Measurements from ENCODE around the gene SETBP1.

Gene SETBP1

DNA sequence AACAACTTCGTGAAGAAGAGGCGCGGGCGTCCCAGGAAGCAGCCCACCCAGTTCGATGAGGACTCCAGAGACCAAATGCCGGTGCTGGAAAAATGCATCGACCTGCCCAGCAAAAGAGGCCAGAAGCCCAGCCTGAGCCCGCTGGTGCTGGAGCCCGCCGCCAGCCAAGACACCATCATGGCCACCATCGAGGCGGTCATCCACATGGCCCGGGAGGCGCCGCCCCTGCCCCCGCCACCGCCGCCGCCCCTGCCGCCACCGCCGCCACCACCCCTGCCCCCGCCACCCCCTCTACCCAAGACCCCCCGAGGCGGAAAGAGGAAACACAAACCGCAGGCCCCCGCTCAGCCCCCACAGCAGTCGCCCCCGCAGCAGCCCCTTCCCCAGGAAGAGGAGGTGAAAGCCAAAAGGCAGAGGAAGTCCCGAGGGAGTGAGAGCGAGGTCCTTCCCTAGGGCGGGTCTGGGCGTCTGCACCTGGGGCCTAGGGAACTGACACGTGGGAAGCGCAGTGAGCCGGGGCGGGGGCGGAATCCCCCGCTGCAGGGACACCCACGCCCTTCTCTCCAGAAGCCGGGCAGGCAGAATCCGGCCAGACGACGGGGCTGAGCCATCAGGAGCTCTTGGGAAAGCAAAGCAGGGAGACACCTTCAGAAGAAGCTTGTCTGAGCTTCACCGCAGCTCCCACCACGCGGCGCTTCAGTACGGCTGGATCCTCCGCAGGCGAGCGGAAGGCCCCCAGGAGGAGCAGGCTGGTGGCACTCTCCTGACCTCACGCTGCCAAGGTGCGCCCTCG, 382.8 kb downstream of the SETBP1 start:
- H3K4me3 ChIP-seq (ENCODE audit: low read length in 2 of 2), result no peak overlapping the region
- peaks cover 0 to 14% of the 10 kb centered on the region in 2 donors for H3K36me3 ChIP-seq (ENCODE audit: control insufficient read depth in 2 of 2, insufficient read depth in 2 of 2, low read length in 2 of 2)
- H3K9me3 ChIP-seq (ENCODE audit: control insufficient read depth in 2 of 2, low read length in 2 of 2), result no peaks in the 10 kb centered on the region
- H3K9ac ChIP-seq (ENCODE audit: low read length in 2 of 2), result no peak overlapping the region
- H3K27me3 ChIP-seq (ENCODE audit: control insufficient read depth in 1 of 2, insufficient read depth in 2 of 2, low read length in 2 of 2), result no peaks in the 10 kb centered on the region
- peaks cover 3% of the 10 kb centered on the region for H3K4me1 ChIP-seq (ENCODE audit: control insufficient read depth, insufficient read depth, low read length)
- H3K27ac ChIP-seq (ENCODE audit: low read length), result no peak overlapping the region

DNA sequence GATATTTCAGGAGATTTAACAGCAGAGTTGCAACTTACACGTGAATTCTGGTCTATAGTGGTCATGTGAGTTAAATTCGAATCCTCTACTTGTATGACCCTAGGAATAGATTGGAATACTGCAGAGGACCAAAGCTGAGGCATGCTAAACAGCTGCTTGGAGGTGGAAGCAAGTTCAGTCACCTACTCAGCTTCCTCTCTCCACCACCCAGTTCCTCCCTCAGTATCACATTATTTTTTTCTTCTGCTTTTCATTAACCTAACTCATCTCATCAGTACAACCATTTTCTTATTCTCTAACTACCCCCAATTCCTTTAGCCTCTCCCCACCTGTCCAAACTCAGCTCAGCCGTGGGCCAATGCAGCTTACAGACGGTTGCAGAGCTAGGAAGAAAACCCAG, 385.5 kb downstream of the SETBP1 start:
- Histone ChIP-seq H3K27ac (ENCODE audit: low read length) (no peak overlapping the region), H3K4me1 (ENCODE audit: control insufficient read depth, insufficient read depth, low read length) (peaks cover 3% of the 10 kb centered on the region), H3K36me3 (ENCODE audit: control insufficient read depth in 2 of 2, insufficient read depth in 2 of 2, low read length in 2 of 2) (peaks cover 0 to 14% of the 10 kb centered on the region in 2 donors), H3K4me3 (ENCODE audit: low read length in 2 of 2) (no peak overlapping the region), H3K9ac (ENCODE audit: low read length in 2 of 2) (no peak overlapping the region), H3K27me3 (ENCODE audit: control insufficient read depth in 1 of 2, insufficient read depth in 2 of 2, low read length in 2 of 2) (no peaks in the 10 kb centered on the region), H3K9me3 (ENCODE audit: control insufficient read depth in 2 of 2, low read length in 2 of 2) (no peaks in the 10 kb centered on the region)

DNA sequence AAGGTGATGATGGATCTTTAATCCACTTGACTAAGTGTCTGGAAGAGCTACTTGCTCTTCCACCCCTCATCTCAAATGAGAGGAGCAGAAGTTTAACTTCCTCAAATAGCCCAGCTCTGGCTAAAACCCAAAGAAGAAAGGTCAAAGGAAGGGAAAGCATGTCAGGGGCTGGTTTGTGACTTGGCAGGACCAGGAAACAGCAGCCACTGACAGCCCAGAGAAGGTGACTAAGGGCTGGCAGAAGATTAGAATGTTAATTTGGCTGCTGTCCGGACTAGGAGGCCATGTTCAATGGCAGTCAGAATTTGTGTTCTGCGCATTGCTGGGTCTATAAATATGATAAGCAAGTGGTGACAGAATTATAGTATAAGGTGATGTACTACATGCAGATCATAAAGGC, 386.2 kb downstream of the SETBP1 start:
- H3K4me3 ChIP-seq (ENCODE audit: low read length in 2 of 2), result no peak overlapping the region
- H3K9ac ChIP-seq (ENCODE audit: low read length in 2 of 2), result no peak overlapping the region
- H3K27ac ChIP-seq (ENCODE audit: low read length), result no peak overlapping the region
- no peaks in the 10 kb centered on the region for H3K27me3 ChIP-seq (ENCODE audit: control insufficient read depth in 1 of 2, insufficient read depth in 2 of 2, low read length in 2 of 2)
- H3K36me3 ChIP-seq (ENCODE audit: control insufficient read depth in 2 of 2, insufficient read depth in 2 of 2, low read length in 2 of 2), result peaks cover 0 to 14% of the 10 kb centered on the region in 2 donors
- H3K9me3 ChIP-seq (ENCODE audit: control insufficient read depth in 2 of 2, low read length in 2 of 2), result no peaks in the 10 kb centered on the region
- peaks cover 3% of the 10 kb centered on the region for H3K4me1 ChIP-seq (ENCODE audit: control insufficient read depth, insufficient read depth, low read length)

DNA sequence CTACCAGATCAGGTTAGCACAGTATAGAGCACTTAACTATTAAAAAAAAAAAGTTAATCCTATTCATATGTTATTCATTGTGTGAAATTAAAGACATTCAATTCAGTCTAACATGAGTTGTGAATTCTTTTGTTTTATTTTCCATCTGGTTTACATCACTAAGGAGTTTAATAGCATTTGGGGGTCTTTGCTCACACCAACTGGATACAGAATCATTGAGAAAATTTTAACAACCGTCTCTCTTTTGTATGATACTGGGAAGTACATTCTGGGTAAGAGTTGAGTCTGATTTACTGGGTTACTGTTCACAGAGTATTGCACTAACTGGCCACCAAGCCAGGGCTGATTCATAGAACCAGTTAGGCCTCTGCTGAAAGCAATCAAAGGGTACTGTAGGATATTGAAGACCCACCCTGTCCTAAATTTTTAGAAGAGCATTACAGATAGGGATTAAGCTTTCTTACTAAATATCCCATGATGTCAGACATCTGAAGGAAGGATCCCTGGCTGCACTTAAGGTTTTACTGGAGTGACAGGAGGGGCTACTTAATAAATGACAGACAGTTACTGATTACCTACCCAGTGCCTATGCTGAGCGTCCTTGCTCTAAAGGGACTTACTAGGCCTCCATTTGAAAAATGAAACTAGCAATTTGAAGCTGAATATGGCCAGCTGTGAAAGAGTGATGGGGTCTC, 387.9 kb downstream of the SETBP1 start:
- H3K4me3 ChIP-seq (ENCODE audit: low read length in 2 of 2), result no peak overlapping the region
- H3K9ac ChIP-seq (ENCODE audit: low read length in 2 of 2), result no peak overlapping the region
- H3K9me3 ChIP-seq (ENCODE audit: control insufficient read depth in 2 of 2, low read length in 2 of 2), result no peaks in the 10 kb centered on the region
- H3K4me1 ChIP-seq (ENCODE audit: control insufficient read depth, insufficient read depth, low read length), result peaks cover 3% of the 10 kb centered on the region
- no peaks in the 10 kb centered on the region for H3K27me3 ChIP-seq (ENCODE audit: control insufficient read depth in 1 of 2, insufficient read depth in 2 of 2, low read length in 2 of 2)
- peaks cover 0 to 6% of the 10 kb centered on the region in 2 donors for H3K36me3 ChIP-seq (ENCODE audit: control insufficient read depth in 2 of 2, insufficient read depth in 2 of 2, low read length in 2 of 2)
- H3K27ac ChIP-seq (ENCODE audit: low read length), result no peak overlapping the region

DNA sequence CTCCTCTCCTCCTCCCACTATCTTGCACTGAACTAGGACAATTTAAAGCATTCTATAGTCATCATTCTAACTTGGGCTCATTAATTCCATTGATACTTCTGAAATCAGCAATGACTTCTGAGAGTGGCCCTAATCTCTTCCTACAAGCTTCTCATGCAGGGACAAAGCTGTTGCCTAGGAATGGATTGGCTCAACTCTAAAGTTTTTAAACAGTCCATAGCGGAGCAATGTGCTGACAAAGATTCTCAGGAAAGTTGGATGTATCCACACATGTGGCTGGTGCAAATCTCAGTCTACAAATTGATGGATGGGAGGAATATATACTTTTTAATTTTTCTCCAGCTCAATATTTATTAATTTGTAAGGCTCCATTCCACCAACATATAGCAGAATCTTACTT, 388.9 kb downstream of the SETBP1 start:
- Histone ChIP-seq H3K4me3 (ENCODE audit: low read length in 2 of 2) (no peak overlapping the region), H3K27me3 (ENCODE audit: control insufficient read depth in 1 of 2, insufficient read depth in 2 of 2, low read length in 2 of 2) (no peaks in the 10 kb centered on the region), H3K9me3 (ENCODE audit: control insufficient read depth in 2 of 2, low read length in 2 of 2) (no peaks in the 10 kb centered on the region), H3K9ac (ENCODE audit: low read length in 2 of 2) (no peak overlapping the region), H3K36me3 (ENCODE audit: control insufficient read depth in 2 of 2, insufficient read depth in 2 of 2, low read length in 2 of 2) (peaks cover 0 to 2% of the 10 kb centered on the region in 2 donors), H3K4me1 (ENCODE audit: control insufficient read depth, insufficient read depth, low read length) (peaks cover 3% of the 10 kb centered on the region), H3K27ac (ENCODE audit: low read length) (no peak overlapping the region)

DNA sequence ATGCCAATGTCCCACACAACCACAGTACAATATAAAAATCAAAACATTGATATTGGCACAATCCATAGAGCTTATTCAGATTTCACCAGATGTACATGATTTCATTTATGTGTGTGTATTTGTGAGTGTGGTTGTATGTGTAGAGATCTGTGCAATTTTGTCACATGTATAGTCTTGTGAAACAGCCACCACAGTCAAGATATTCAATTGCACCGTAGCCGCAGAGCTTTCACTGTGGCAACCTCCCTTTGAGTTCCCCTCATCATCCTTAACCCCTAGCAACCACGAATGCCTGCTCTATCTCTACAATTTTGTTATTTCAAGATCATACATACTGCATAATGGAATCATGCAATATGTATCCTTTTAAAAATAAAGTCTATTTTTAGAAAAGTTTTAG, 391.3 kb downstream of the SETBP1 start:
- Histone ChIP-seq H3K9ac (ENCODE audit: low read length in 2 of 2) (no peak overlapping the region), H3K27ac (ENCODE audit: low read length) (no peak overlapping the region), H3K27me3 (ENCODE audit: control insufficient read depth in 1 of 2, insufficient read depth in 2 of 2, low read length in 2 of 2) (no peaks in the 10 kb centered on the region), H3K4me3 (ENCODE audit: low read length in 2 of 2) (no peak overlapping the region), H3K9me3 (ENCODE audit: control insufficient read depth in 2 of 2, low read length in 2 of 2) (no peaks in the 10 kb centered on the region), H3K36me3 (ENCODE audit: control insufficient read depth in 2 of 2, insufficient read depth in 2 of 2, low read length in 2 of 2) (no peaks in the 10 kb centered on the region), H3K4me1 (ENCODE audit: control insufficient read depth, insufficient read depth, low read length) (peaks cover under 1% of the 10 kb centered on the region)

DNA sequence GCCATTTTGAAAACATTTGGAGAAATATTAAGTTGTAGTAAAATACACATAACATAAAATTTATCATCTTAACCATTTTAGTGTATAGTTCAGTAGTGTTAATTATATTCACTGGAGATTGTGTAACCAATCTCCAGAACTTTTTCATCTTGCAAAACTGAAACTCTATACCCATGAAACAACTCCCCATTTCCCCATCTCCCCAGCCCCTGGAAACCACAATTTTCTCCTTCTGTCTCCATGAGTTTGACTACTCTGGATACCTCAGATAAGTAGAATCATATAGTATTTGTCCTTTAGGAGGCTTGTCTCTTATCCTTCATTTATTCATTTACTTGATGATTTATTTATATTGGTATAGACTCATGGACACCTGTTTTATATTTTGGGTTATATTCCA, 392.9 kb downstream of the SETBP1 start:
- Histone ChIP-seq H3K27ac (ENCODE audit: low read length) (no peak overlapping the region), H3K4me1 (ENCODE audit: control insufficient read depth, insufficient read depth, low read length) (no peaks in the 10 kb centered on the region), H3K4me3 (ENCODE audit: low read length in 2 of 2) (no peak overlapping the region), H3K9me3 (ENCODE audit: control insufficient read depth in 2 of 2, low read length in 2 of 2) (no peaks in the 10 kb centered on the region), H3K9ac (ENCODE audit: low read length in 2 of 2) (no peak overlapping the region), H3K27me3 (ENCODE audit: control insufficient read depth in 1 of 2, insufficient read depth in 2 of 2, low read length in 2 of 2) (no peaks in the 10 kb centered on the region), H3K36me3 (ENCODE audit: control insufficient read depth in 2 of 2, insufficient read depth in 2 of 2, low read length in 2 of 2) (no peaks in the 10 kb centered on the region)

DNA sequence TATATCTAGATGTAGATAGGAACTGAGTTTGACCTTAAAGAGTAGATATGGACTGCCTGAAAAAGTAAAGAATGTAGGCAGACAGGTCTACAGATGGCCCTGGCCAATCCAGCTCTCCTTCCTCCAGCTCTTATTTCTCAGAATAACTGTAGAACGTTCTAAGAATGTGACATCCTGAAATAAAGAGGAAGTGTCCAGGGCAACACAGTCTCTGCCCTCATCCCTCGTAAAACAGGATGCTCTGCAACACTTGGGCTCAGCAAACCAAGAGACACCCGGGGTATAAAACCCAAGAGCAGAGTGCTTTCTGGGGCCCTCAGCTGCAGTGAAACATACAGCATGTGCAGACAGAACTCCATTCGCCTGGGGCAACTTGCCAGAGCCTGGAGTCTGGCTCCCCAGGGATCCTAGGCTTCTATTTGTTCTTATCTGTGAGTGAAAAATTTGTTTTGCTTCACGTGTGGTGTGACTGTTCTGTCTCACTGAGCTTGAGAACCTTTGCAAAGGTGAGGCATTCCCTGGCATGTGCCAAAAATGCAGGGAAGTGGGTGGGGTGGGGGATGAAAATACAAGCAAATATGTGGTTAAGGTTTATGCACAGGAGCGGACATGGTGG, 401.0 kb downstream of the SETBP1 start:
- no peak overlapping the region for H3K27ac ChIP-seq (ENCODE audit: low read length)
- no peaks in the 10 kb centered on the region for H3K9me3 ChIP-seq (ENCODE audit: control insufficient read depth in 2 of 2, low read length in 2 of 2)

DNA sequence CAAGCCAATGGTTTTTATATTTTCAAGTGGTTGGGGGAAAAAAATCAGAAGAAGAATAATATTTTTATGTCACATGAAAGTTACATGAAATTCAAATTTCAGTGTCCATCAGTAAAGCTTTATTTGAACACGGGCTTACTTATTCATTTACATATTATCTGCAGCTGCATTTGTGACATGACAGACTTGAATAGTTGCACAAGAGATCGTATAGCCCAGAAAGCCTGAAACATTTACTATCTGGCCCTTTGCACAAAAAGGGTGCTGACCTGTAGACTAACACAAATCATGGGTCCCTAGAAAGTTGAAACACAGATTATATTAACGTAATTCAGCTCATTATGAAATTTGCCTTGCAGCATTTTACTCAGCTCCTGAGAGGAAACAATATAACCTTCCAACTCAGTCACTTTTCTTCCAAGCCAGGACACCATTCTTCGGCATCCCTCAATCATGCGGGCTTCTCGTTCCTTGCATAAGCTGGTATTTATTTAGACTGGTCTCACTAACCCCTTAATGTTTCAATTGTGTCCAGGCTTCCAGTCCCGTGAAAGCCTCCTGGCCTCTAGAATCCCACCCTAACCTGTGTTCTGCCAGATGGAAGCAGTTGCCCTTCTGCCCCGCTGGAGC, 402.7 kb downstream of the SETBP1 start:
- H3K4me1 ChIP-seq (ENCODE audit: control insufficient read depth, insufficient read depth, low read length), result no peaks in the 10 kb centered on the region
- no peak overlapping the region for H3K9ac ChIP-seq (ENCODE audit: low read length in 2 of 2)
- H3K4me3 ChIP-seq (ENCODE audit: low read length in 2 of 2), result no peak overlapping the region
- no peaks in the 10 kb centered on the region for H3K36me3 ChIP-seq (ENCODE audit: control insufficient read depth in 2 of 2, insufficient read depth in 2 of 2, low read length in 2 of 2)
- H3K27me3 ChIP-seq (ENCODE audit: control insufficient read depth in 1 of 2, insufficient read depth in 2 of 2, low read length in 2 of 2), result no peaks in the 10 kb centered on the region
- no peaks in the 10 kb centered on the region for H3K9me3 ChIP-seq (ENCODE audit: control insufficient read depth in 2 of 2, low read length in 2 of 2)
- no peak overlapping the region for H3K27ac ChIP-seq (ENCODE audit: low read length)

More for the DNA sequence above, 401.0 kb downstream of the SETBP1 start:
- no peaks in the 10 kb centered on the region for H3K4me1 ChIP-seq (ENCODE audit: control insufficient read depth, insufficient read depth, low read length)
- H3K4me3 ChIP-seq (ENCODE audit: low read length in 2 of 2), result no peak overlapping the region
- H3K27me3 ChIP-seq (ENCODE audit: control insufficient read depth in 1 of 2, insufficient read depth in 2 of 2, low read length in 2 of 2), result no peaks in the 10 kb centered on the region
- H3K36me3 ChIP-seq (ENCODE audit: control insufficient read depth in 2 of 2, insufficient read depth in 2 of 2, low read length in 2 of 2), result no peaks in the 10 kb centered on the region
- no peak overlapping the region for H3K9ac ChIP-seq (ENCODE audit: low read length in 2 of 2)

DNA sequence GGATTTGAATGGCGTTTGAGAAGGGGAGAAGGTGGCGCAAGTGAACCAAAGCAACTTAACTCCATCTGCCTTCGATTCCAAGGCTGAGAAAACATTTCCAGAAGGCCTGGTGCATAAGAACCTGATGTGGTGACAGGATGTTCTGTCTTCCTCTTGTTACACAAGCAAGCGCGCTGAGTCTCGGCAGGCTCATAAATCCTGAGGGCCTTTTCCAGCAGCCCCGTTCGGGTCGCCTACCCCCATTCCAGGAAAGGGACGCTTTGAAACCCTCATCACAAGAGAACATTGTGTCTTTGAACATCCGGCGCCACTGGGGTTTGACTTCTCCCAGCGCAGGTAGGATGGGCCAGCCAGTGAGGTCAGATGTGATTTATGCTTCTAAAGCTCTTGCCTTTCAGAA, 403.5 kb downstream of the SETBP1 start:
- Histone ChIP-seq H3K4me1 (ENCODE audit: control insufficient read depth, insufficient read depth, low read length) (no peaks in the 10 kb centered on the region), H3K4me3 (ENCODE audit: low read length in 2 of 2) (no peak overlapping the region), H3K27me3 (ENCODE audit: control insufficient read depth in 1 of 2, insufficient read depth in 2 of 2, low read length in 2 of 2) (no peaks in the 10 kb centered on the region), H3K36me3 (ENCODE audit: control insufficient read depth in 2 of 2, insufficient read depth in 2 of 2, low read length in 2 of 2) (no peaks in the 10 kb centered on the region), H3K9me3 (ENCODE audit: control insufficient read depth in 2 of 2, low read length in 2 of 2) (no peaks in the 10 kb centered on the region), H3K9ac (ENCODE audit: low read length in 2 of 2) (no peak overlapping the region), H3K27ac (ENCODE audit: low read length) (no peak overlapping the region)
